Measurements from ENCODE around the gene AASDH. TPM values are rescaled to one million over a fixed set of nuclear protein-coding genes. Genes with fewer than 3 reads are reported as not detected.

Gene AASDH
- polyA plus RNA-seq, 1 of the 3 experiments (the other 2 are of a cell fraction), result 4.4 TPM

- no peak overlapping the region for H2AFZ ChIP-seq (ENCODE audit: low read depth)
- ChIA-PET POLR2A (no interaction called here), CTCF (interaction anchor here (0.8 to 7.2 kb wide), 2 partner anchors 9 to 359 kb away, joined by 3 to 40 read pairs; partner anchors contain the start of gene CEP135)
- H3K27me3 ChIP-seq (ENCODE audit: insufficient read depth), result no peaks in the 10 kb centered on the region
- peaks cover 9% of the 10 kb centered on the region for H3F3A ChIP-seq (replicated peaks; ENCODE audit: insufficient read depth)
- H3K79me2 ChIP-seq (ENCODE audit: insufficient read depth), result no peaks in the 10 kb centered on the region
- no peak overlapping the region for H3K4me3 ChIP-seq (ENCODE audit: low read depth in 2 of 2, low read length in 1 of 2)
- H3K4me1 ChIP-seq (ENCODE audit: control insufficient read depth in 1 of 2, insufficient read depth in 2 of 2, low read depth in 1 of 2, low read length in 1 of 2), result peaks cover 0 to 22% of the 10 kb centered on the region in 2 experiments; a peak in 2 of 4 replicates
- no peak for TF ChIP-seq FOXJ3 (CRISPR knock-in tag; IDR thresholded peaks at IDR 0.05)
- no peak for DNase-seq
- H3K9me3 ChIP-seq, result no peaks in the 10 kb centered on the region
- no peak overlapping the region for H3K4me2 ChIP-seq
- H3K36me3 ChIP-seq (replicated peaks in 1 of 2; ENCODE audit: control insufficient read depth in 1 of 2, insufficient read depth in 2 of 2, low read length in 1 of 2), result no peaks in the 10 kb centered on the region
- H3K9me2 ChIP-seq, result no peaks in the 10 kb centered on the region
- 96% methylated on average over 3 of the region's 3 CpGs for WGBS (ENCODE audit: low lambda C conversion rate)
- no peak overlapping the region for H3K9ac ChIP-seq
- H3K27ac ChIP-seq (ENCODE audit: low read depth in 2 of 2, low read length in 1 of 2), result no peak overlapping the region
- no peaks in the 10 kb centered on the region for H4K20me1 ChIP-seq (ENCODE audit: insufficient read depth)
Observed at GRCh38 chr4:56307423-56307822, 79.9 kb downstream of the AASDH start.

DNA sequence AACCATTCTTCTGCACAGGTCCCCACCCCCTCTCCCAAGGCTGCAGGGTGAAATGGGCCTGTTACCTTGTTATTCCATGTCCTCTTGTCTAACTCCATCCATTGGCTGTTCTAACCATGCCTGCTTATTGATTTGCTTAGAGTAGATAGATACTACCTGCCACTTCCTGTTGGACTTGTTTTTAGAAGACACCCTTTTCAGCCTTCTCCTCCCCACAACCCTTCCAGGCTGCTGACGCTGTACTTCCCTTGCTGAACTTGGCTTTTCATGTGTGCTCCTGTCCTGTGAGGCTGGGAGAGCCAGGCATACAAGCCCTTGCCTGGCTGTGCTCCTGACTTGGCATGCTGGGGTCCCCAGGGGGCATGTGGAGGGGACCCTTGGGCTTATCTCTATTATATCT lies 81.9 kb downstream of the AASDH start:
- H4K20me1 ChIP-seq (ENCODE audit: insufficient read depth), result no peaks in the 10 kb centered on the region
- peaks cover 0 to 6% of the 10 kb centered on the region in 2 experiments; a peak in 2 of 4 replicates for H3K4me1 ChIP-seq (ENCODE audit: control insufficient read depth in 1 of 2, insufficient read depth in 2 of 2, low read depth in 1 of 2, low read length in 1 of 2)
- no peak overlapping the region for H3K4me2 ChIP-seq
- TF ChIP-seq, protein P1, sequence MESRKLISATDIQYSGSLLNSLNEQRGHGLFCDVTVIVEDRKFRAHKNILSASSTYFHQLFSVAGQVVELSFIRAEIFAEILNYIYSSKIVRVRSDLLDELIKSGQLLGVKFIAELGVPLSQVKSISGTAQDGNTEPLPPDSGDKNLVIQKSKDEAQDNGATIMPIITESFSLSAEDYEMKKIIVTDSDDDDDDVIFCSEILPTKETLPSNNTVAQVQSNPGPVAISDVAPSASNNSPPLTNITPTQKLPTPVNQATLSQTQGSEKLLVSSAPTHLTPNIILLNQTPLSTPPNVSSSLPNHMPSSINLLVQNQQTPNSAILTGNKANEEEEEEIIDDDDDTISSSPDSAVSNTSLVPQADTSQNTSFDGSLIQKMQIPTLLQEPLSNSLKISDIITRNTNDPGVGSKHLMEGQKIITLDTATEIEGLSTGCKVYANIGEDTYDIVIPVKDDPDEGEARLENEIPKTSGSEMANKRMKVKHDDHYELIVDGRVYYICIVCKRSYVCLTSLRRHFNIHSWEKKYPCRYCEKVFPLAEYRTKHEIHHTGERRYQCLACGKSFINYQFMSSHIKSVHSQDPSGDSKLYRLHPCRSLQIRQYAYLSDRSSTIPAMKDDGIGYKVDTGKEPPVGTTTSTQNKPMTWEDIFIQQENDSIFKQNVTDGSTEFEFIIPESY (IDR thresholded peaks at IDR 0.05; ENCODE audit: borderline replicate concordance, low read depth), result no peak
- TF ChIP-seq EZH2phosphoT487 (IDR thresholded peaks at IDR 0.05; ENCODE audit: borderline replicate concordance, low read depth) (no peak), TEAD4 (IDR thresholded peaks at IDR 0.05; ENCODE audit: borderline replicate concordance, insufficient read depth) (no peak), RCOR1 (IDR thresholded peaks at IDR 0.05; ENCODE audit: low read length) (no peak), TCF12 (IDR thresholded peaks at IDR 0.05) (no peak), NRF1 (IDR thresholded peaks at IDR 0.05; ENCODE audit: low read depth, low read length) (no peak), YY1 (IDR thresholded peaks at IDR 0.05; ENCODE audit: low read depth) (no peak), FOXJ3 (CRISPR knock-in tag; IDR thresholded peaks at IDR 0.05) (no peak), POLR2AphosphoS5 (IDR thresholded peaks at IDR 0.05; ENCODE audit: low read depth, low read length) (no peak), RFX5 (IDR thresholded peaks at IDR 0.05; ENCODE audit: low read length) (no peak)
- TF ChIP-seq, protein P2, sequence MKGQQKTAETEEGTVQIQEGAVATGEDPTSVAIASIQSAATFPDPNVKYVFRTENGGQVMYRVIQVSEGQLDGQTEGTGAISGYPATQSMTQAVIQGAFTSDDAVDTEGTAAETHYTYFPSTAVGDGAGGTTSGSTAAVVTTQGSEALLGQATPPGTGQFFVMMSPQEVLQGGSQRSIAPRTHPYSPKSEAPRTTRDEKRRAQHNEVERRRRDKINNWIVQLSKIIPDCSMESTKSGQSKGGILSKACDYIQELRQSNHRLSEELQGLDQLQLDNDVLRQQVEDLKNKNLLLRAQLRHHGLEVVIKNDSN (IDR thresholded peaks at IDR 0.05; ENCODE audit: borderline replicate concordance, low read depth), result no peak
- H3K9ac ChIP-seq, result no peak overlapping the region
- H3K27me3 ChIP-seq (ENCODE audit: insufficient read depth), result no peaks in the 10 kb centered on the region
- 95% methylated on average over 1 of the region's 1 CpG for WGBS (ENCODE audit: low lambda C conversion rate)
- H3K79me2 ChIP-seq (ENCODE audit: insufficient read depth), result no peaks in the 10 kb centered on the region
- no peaks in the 10 kb centered on the region for H3K36me3 ChIP-seq (replicated peaks in 1 of 2; ENCODE audit: control insufficient read depth in 1 of 2, insufficient read depth in 2 of 2, low read length in 1 of 2)
- H3F3A ChIP-seq (replicated peaks; ENCODE audit: insufficient read depth), result peaks cover 7% of the 10 kb centered on the region
- H2AFZ ChIP-seq (ENCODE audit: low read depth), result no peak overlapping the region
- no peak overlapping the region for H3K4me3 ChIP-seq (ENCODE audit: low read depth in 2 of 2, low read length in 1 of 2)
- H3K9me3 ChIP-seq, result no peaks in the 10 kb centered on the region
- H3K27ac ChIP-seq (ENCODE audit: low read depth in 2 of 2, low read length in 1 of 2), result no peak overlapping the region
- POLR2A ChIA-PET, result no interaction called here
- H3K9me2 ChIP-seq, result no peaks in the 10 kb centered on the region
- CTCF ChIA-PET, result interaction anchor here (7.2 kb wide), 1 partner anchor 357 kb away, joined by 40 read pairs; the partner anchor contains the start of gene CEP135
- no peak for DNase-seq
